T-helper 1 cell treated with Interleukin-12 subunit alpha and Interleukin-12 subunit beta and Interleukin-4 antibody, amounts not matched to agents 30 μg/mL and 1 μg/mL, for 36 hours (primary cell): ENCODE data around the gene FAM131A.

Experiments
- H3K27ac Mint-ChIP-seq: one replicate; pipeline ENCODE4 v1.8.0; 2021; ENCODE audit warnings: mild to moderate bottlenecking, mixed read lengths
- H3K27me3 Mint-ChIP-seq: one replicate; pipeline ENCODE4 v1.8.0; 2021; ENCODE audit warnings: low read depth, mixed read lengths
- H3K36me3 Mint-ChIP-seq: one replicate; pipeline ENCODE4 v1.8.0; 2021; ENCODE audit warnings: low read depth, mixed read lengths
- H3K4me1 Mint-ChIP-seq: one replicate; pipeline ENCODE4 v1.8.0; 2021; ENCODE audit warnings: low read depth, mixed read lengths
- H3K4me3 Mint-ChIP-seq: one replicate; pipeline ENCODE4 v1.8.0; 2021; ENCODE audit warnings: mild to moderate bottlenecking, moderate library complexity, mixed read lengths
- H3K9me3 Mint-ChIP-seq: one replicate; pipeline ENCODE4 v1.8.0; 2021; ENCODE audit warnings: mixed read lengths

FAM131A gene, protein sequence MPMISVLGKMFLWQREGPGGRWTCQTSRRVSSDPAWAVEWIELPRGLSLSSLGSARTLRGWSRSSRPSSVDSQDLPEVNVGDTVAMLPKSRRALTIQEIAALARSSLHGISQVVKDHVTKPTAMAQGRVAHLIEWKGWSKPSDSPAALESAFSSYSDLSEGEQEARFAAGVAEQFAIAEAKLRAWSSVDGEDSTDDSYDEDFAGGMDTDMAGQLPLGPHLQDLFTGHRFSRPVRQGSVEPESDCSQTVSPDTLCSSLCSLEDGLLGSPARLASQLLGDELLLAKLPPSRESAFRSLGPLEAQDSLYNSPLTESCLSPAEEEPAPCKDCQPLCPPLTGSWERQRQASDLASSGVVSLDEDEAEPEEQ

DNA sequence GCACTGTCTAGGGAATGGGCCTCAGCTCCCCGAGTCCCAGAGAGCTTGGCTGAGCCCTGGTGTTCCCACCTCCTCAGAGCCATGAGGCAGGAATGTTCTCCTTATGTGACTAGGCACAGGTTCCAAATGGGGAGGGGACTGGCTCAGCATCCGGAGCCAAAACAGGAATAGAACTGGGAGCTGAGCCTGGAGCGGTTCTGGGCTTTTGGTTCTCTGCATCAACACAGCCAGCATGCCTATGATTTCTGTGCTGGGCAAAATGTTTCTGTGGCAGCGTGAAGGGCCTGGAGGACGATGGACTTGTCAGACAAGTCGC, at the start of gene FAM131A:
Gene FAM131A, plus strand, starts transcription at position 202 of the 316 bp plus-strand sequence. Its CDS starts 31 bp downstream, at position 233.
- peaks cover 44% of the 10 kb centered on the region for H3K4me1 Mint-ChIP-seq
- H3K27ac Mint-ChIP-seq: peak within 1 kb of the TSS; percentile 84
- no peaks in the 10 kb centered on the region for H3K9me3 Mint-ChIP-seq
- H3K4me3 Mint-ChIP-seq: peak within 1 kb of the TSS; percentile 84
- peaks cover 6% of the 10 kb centered on the region for H3K27me3 Mint-ChIP-seq
- H3K36me3 Mint-ChIP-seq: peaks cover 34% of the 10 kb centered on the region

DNA sequence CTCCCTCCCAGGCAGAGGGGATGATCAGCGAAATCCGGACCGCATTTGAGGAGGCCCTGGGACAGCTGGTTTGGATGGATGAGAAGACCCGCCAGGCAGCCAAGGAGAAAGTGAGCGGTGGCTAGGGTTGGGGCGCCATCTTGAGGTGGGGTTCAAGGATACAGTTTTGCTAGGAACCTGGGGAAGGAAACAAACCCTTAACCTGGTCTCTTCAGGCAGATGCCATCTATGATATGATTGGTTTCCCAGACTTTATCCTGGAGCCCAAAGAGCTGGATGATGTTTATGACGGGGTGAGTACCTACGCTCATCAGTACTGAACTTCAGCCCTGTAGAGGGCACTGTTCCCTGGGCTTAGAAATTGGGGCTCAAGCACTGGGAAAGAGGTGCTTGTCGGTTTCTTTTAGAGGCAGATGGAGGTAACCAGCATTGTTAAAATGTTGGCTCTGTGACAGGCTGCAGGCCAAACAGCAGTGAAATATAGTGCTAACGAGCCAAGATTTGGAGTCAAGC, 47.9 kb upstream of the FAM131A start:
- no peaks in the 10 kb centered on the region for H3K4me1 Mint-ChIP-seq
- H3K27ac Mint-ChIP-seq: no peak overlapping the region
- H3K27me3 Mint-ChIP-seq: peaks cover 15% of the 10 kb centered on the region
- no peaks in the 10 kb centered on the region for H3K36me3 Mint-ChIP-seq
- no peaks in the 10 kb centered on the region for H3K9me3 Mint-ChIP-seq
- no peak overlapping the region for H3K4me3 Mint-ChIP-seq

DNA sequence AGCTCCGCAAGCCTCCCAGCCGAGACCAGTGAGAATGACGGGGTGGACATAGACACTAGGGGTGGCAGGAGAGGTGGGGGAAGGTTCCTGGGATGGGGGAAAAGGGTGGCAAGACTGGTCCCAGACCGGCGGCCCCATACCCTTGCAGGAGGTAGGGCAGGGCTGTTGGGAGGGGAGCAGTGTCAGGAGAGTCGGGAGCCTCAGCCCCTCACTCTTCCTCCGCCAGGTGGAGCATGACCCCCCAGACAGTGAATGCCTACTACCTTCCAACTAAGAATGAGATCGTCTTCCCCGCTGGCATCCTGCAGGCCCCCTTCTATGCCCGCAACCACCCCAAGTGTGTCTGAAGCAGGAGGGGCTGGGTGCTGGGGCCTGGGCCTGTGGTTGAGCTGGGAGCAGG, 47.1 kb upstream of the FAM131A start:
- H3K4me1 Mint-ChIP-seq: no peaks in the 10 kb centered on the region

GRCh38 chr3:184291044-184291737, 46.2 kb upstream of the FAM131A start:
- no peak overlapping the region for H3K27ac Mint-ChIP-seq
- peaks cover 12% of the 10 kb centered on the region for H3K27me3 Mint-ChIP-seq
- H3K4me3 Mint-ChIP-seq: no peak overlapping the region
- H3K36me3 Mint-ChIP-seq: no peaks in the 10 kb centered on the region
- no peaks in the 10 kb centered on the region for H3K9me3 Mint-ChIP-seq
- H3K4me1 Mint-ChIP-seq: no peaks in the 10 kb centered on the region

More for the DNA sequence above, 47.1 kb upstream of the FAM131A start:
- Mint-ChIP-seq H3K27ac (no peak overlapping the region), H3K9me3 (no peaks in the 10 kb centered on the region), H3K4me3 (no peak overlapping the region), H3K27me3 (peaks cover 15% of the 10 kb centered on the region), H3K36me3 (no peaks in the 10 kb centered on the region)

DNA sequence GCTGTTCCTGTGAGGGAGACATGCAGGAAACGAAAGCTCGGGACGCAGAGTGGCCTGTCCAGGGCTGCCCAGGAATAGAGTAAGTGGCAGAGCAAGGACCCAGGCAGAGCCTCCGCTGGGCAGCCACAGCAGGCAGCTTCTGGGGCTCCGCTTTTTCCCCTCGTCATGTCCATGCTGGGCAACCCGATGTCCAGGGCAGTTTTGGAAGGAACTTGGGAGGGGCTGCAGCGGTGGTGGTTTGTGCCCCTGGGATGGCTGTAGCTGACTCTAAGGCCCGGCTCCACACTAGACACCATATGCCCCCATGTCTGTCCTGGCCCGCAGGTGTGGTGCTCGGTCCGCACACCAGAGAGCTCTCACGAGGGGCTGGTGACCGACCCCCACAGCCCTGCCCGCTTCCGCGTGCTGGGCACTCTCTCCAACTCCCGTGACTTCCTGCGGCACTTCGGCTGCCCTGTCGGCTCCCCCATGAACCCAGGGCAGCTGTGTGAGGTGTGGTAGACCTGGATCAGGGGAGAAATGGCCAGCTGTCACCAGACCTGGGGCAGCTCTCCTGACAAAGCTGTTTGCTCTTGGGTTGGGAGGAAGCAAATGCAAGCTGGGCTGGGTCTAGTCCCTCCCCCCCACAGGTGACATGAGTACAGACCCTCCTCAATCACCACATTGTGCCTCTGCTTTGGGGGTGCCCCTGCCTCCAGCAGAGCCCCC, 45.5 kb upstream of the FAM131A start:
- Mint-ChIP-seq H3K4me1 (no peaks in the 10 kb centered on the region), H3K36me3 (no peaks in the 10 kb centered on the region), H3K9me3 (no peaks in the 10 kb centered on the region), H3K27me3 (peaks cover 10% of the 10 kb centered on the region), H3K27ac (no peak overlapping the region), H3K4me3 (no peak overlapping the region)

GRCh38 chr3:184295771-184296170, 41.6 kb upstream of the FAM131A start:
- peaks cover 10% of the 10 kb centered on the region for H3K36me3 Mint-ChIP-seq
- no peaks in the 10 kb centered on the region for H3K9me3 Mint-ChIP-seq
- peaks cover 16% of the 10 kb centered on the region for H3K4me1 Mint-ChIP-seq
- H3K27ac Mint-ChIP-seq: no peak overlapping the region
- no peaks in the 10 kb centered on the region for H3K27me3 Mint-ChIP-seq
- H3K4me3 Mint-ChIP-seq: no peak overlapping the region

GRCh38 chr3:184296616-184297015, 40.8 kb upstream of the FAM131A start:
- H3K9me3 Mint-ChIP-seq: no peaks in the 10 kb centered on the region
- no peak overlapping the region for H3K4me3 Mint-ChIP-seq
- peaks cover 17% of the 10 kb centered on the region for H3K4me1 Mint-ChIP-seq
- H3K27ac Mint-ChIP-seq: no peak overlapping the region
- H3K27me3 Mint-ChIP-seq: no peaks in the 10 kb centered on the region
- H3K36me3 Mint-ChIP-seq: peaks cover 15% of the 10 kb centered on the region

- peak within 1 kb of the TSS; percentile 98 for H3K4me3 Mint-ChIP-seq
- peaks cover 33% of the 10 kb centered on the region for H3K36me3 Mint-ChIP-seq
- H3K27ac Mint-ChIP-seq: peak within 1 kb of the TSS; percentile 88
- H3K4me1 Mint-ChIP-seq: peaks cover 17% of the 10 kb centered on the region
- no peaks in the 10 kb centered on the region for H3K27me3 Mint-ChIP-seq
- no peaks in the 10 kb centered on the region for H3K9me3 Mint-ChIP-seq
Observed at GRCh38 chr3:184298759-184299487, 38.5 kb upstream of the FAM131A start, which contains the start of gene PSMD2. Gene PSMD2 (plus strand): TSS chr3:184299241. CDS start chr3:184299267, 26 bp downstream.

DNA sequence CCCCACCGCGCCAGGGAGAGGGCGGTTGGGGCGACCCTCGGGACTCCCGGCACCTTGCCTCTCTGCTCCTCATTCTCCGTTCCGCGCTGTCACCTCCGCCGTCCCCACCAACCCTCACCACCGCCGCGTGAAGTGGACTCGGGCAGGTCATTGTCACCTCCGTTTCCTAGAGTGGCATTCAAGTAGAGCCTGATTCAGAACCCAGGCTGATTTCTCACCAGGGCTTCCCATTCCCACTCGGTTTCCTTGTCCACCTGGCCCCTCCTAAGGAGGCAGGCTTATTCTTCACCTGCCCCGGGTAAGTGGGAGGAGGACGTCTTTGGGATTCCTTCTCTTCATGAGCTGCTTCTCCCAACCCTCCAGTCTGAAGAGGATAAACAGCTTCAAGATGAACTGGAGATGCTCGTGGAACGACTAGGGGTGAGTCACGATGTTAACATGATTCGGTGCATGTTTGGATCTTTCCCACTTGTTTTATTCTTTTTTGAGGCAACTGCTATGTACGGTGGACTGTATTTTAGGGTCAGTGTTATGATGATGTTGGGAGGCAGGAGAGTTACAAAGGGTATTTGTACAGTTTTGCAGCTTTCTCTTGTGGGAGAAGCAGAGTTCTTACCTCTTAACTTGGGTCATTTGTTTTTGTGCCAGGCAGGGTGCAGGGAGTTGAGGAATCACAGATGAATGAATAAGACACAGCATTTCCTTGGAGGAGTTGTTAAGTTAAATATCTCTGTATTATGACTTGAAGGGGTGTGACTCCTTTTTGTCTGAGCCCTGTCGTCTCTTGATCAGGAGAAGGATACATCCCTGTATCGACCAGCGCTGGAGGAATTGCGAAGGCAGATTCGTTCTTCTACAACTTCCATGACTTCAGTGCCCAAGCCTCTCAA, 37.7 kb upstream of the FAM131A start:
- Mint-ChIP-seq H3K9me3 (no peaks in the 10 kb centered on the region), H3K4me3 (peak overlapping the region; percentile 98), H3K36me3 (peaks cover 38% of the 10 kb centered on the region), H3K27ac (peak overlapping the region; percentile 88), H3K4me1 (peaks cover 17% of the 10 kb centered on the region), H3K27me3 (no peaks in the 10 kb centered on the region)

DNA sequence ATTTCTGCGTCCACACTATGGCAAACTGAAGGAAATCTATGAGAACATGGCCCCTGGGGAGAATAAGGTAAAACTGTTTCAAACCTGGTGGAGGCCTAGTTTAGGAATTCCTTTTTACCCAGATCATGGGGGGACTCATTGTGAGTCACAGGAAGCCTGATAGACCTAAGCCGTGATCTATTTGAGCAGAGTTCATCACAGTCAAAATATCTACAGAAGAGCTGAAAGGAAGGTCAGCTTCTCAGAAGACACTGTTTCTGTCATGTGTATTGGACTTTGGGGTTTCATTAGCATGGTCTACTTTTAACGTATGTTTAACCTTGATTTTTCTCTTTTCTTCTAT, 37.1 kb upstream of the FAM131A start:
- Mint-ChIP-seq H3K36me3 (peaks cover 42% of the 10 kb centered on the region), H3K4me3 (peak overlapping the region; percentile 98), H3K27me3 (no peaks in the 10 kb centered on the region), H3K9me3 (no peaks in the 10 kb centered on the region), H3K27ac (no peak overlapping the region), H3K4me1 (peaks cover 17% of the 10 kb centered on the region)

DNA sequence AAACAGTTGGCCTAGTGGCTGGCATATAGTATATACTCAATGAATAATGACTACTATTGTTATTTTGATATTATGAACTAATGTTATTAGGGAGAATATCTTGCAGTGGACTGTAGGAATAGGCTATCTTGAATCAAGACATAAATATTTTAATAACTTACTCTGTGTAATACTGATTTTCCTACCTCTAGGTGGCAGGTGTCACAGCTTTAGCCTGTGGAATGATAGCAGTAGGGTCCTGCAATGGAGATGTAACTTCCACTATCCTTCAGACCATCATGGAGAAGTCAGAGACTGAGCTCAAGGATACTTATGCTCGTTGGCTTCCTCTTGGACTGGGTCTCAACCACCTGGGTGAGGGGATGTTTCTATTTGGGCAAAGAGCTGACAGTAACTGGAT, 31.8 kb upstream of the FAM131A start:
- no peaks in the 10 kb centered on the region for H3K27me3 Mint-ChIP-seq
- H3K4me1 Mint-ChIP-seq: peaks cover 2% of the 10 kb centered on the region
- H3K27ac Mint-ChIP-seq: no peak overlapping the region
- H3K4me3 Mint-ChIP-seq: no peak overlapping the region
- H3K9me3 Mint-ChIP-seq: no peaks in the 10 kb centered on the region
- H3K36me3 Mint-ChIP-seq: peaks cover 73% of the 10 kb centered on the region

GRCh38 chr3:184306341-184306972, 30.9 kb upstream of the FAM131A start:
- H3K27ac Mint-ChIP-seq: no peak overlapping the region

GRCh38 chr3:184307915-184308314, 29.5 kb upstream of the FAM131A start:
- Mint-ChIP-seq H3K4me1 (no peaks in the 10 kb centered on the region), H3K9me3 (no peaks in the 10 kb centered on the region), H3K27me3 (no peaks in the 10 kb centered on the region), H3K27ac (no peak overlapping the region), H3K4me3 (no peak overlapping the region), H3K36me3 (peaks cover 55% of the 10 kb centered on the region)

More at GRCh38 chr3:184306341-184306972, 30.9 kb upstream of the FAM131A start:
- Mint-ChIP-seq H3K9me3 (no peaks in the 10 kb centered on the region), H3K36me3 (peaks cover 68% of the 10 kb centered on the region), H3K4me1 (no peaks in the 10 kb centered on the region), H3K4me3 (no peak overlapping the region), H3K27me3 (no peaks in the 10 kb centered on the region)
